Measurements from ENCODE around the gene SNRNP27. TPM values are rescaled to one million over a fixed set of nuclear protein-coding genes. Genes with fewer than 3 reads are reported as not detected.

SNRNP27 gene
- total and polyA plus RNA-seq, 9 of the 15 experiments (the other 6 are each of a cell fraction or from before 2014, with no cell fraction given), result 29.2 to 102 (median 65.7) TPM

- TF ChIP-seq CC2D1A (IDR thresholded peaks at IDR 0.05) (peak; percentile 46; the same call in 1 of the 2 replicates), PTRF (tag; IDR thresholded peaks at IDR 0.05) (no peak), ZNF551 (CRISPR knock-in tag; IDR thresholded peaks at IDR 0.05) (no peak), POLR2A (conservative IDR thresholded peaks at IDR 0.05) (no peak), PHF20 (IDR thresholded peaks at IDR 0.05; ENCODE audit: partially characterized antibody) (no peak), DLX4 (CRISPR knock-in tag; IDR thresholded peaks at IDR 0.05) (no peak), TCFL5 (CRISPR knock-in tag; conservative IDR thresholded peaks at IDR 0.05) (no peak), HDGF (IDR thresholded peaks at IDR 0.05) (no peak), TBL1XR1 (IDR thresholded peaks at IDR 0.05; ENCODE audit: low read length in 2 of 2) (no peak), GATAD2B (IDR thresholded peaks at IDR 0.05; ENCODE audit: borderline replicate concordance) (peak; percentile 46; the same call in 1 of the 2 replicates), FOXM1 (IDR thresholded peaks at IDR 0.05; ENCODE audit: low read depth) (no peak), FOXM1 (CRISPR knock-in tag; IDR thresholded peaks at IDR 0.05; ENCODE audit: low read depth) (no peak), TAF15 (IDR thresholded peaks at IDR 0.05; ENCODE audit: low read depth, low read length) (no peak), NFE2L1 (tag; IDR thresholded peaks at IDR 0.05; ENCODE audit: borderline replicate concordance, low read depth) (no peak), ZNF584 (CRISPR knock-in tag; IDR thresholded peaks at IDR 0.05; ENCODE audit: low read depth) (no peak), MCM7 (IDR thresholded peaks at IDR 0.05) (no peak), FOSL1 (tag; conservative IDR thresholded peaks at IDR 0.05) (no peak; the same call in 1 of the 2 replicates), ZNF184 (CRISPR knock-in tag; IDR thresholded peaks at IDR 0.05) (no peak), ARNT (IDR thresholded peaks at IDR 0.05) (0 out of 4 replicates have a peak, but pooled peaks of 1 of the 2 experiments have one; percentile 32), MBD2 (IDR thresholded peaks at IDR 0.05; ENCODE audit: borderline replicate concordance, low read depth) (no peak), ZNF316 (IDR thresholded peaks at IDR 0.05) (no peak), FOXA1 (IDR thresholded peaks at IDR 0.05; ENCODE audit: borderline replicate concordance) (no peak), ZBTB43 (CRISPR knock-in tag; IDR thresholded peaks at IDR 0.05) (no peak)
- TF ChIP-seq, protein P1, sequence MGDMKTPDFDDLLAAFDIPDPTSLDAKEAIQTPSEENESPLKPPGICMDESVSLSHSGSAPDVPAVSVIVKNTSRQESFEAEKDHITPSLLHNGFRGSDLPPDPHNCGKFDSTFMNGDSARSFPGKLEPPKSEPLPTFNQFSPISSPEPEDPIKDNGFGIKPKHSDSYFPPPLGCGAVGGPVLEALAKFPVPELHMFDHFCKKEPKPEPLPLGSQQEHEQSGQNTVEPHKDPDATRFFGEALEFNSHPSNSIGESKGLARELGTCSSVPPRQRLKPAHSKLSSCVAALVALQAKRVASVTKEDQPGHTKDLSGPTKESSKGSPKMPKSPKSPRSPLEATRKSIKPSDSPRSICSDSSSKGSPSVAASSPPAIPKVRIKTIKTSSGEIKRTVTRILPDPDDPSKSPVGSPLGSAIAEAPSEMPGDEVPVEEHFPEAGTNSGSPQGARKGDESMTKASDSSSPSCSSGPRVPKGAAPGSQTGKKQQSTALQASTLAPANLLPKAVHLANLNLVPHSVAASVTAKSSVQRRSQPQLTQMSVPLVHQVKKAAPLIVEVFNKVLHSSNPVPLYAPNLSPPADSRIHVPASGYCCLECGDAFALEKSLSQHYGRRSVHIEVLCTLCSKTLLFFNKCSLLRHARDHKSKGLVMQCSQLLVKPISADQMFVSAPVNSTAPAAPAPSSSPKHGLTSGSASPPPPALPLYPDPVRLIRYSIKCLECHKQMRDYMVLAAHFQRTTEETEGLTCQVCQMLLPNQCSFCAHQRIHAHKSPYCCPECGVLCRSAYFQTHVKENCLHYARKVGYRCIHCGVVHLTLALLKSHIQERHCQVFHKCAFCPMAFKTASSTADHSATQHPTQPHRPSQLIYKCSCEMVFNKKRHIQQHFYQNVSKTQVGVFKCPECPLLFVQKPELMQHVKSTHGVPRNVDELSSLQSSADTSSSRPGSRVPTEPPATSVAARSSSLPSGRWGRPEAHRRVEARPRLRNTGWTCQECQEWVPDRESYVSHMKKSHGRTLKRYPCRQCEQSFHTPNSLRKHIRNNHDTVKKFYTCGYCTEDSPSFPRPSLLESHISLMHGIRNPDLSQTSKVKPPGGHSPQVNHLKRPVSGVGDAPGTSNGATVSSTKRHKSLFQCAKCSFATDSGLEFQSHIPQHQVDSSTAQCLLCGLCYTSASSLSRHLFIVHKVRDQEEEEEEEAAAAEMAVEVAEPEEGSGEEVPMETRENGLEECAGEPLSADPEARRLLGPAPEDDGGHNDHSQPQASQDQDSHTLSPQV (IDR thresholded peaks at IDR 0.05), result peak; percentile 56; the same call in 1 of the 2 replicates
- TF ChIP-seq, protein P2, sequence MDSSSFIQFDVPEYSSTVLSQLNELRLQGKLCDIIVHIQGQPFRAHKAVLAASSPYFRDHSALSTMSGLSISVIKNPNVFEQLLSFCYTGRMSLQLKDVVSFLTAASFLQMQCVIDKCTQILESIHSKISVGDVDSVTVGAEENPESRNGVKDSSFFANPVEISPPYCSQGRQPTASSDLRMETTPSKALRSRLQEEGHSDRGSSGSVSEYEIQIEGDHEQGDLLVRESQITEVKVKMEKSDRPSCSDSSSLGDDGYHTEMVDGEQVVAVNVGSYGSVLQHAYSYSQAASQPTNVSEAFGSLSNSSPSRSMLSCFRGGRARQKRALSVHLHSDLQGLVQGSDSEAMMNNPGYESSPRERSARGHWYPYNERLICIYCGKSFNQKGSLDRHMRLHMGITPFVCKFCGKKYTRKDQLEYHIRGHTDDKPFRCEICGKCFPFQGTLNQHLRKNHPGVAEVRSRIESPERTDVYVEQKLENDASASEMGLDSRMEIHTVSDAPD (CRISPR knock-in tag; IDR thresholded peaks at IDR 0.05), result no peak
Measured at GRCh38 chr2:69911985-69912563, 18.3 kb downstream of the SNRNP27 start (continued).
